Activated CD4-positive, alpha-beta T cell treated with anti-CD3 and anti-CD28 coated beads for 4 hours (primary cell): ENCODE results near the gene TMEM82.

Source experiments
- DNase-seq, 2 donors: peaks; one replicate each; pipeline ENCODE4 v3.0.0-alpha.2; 2020

The TMEM82 gene

DNA sequence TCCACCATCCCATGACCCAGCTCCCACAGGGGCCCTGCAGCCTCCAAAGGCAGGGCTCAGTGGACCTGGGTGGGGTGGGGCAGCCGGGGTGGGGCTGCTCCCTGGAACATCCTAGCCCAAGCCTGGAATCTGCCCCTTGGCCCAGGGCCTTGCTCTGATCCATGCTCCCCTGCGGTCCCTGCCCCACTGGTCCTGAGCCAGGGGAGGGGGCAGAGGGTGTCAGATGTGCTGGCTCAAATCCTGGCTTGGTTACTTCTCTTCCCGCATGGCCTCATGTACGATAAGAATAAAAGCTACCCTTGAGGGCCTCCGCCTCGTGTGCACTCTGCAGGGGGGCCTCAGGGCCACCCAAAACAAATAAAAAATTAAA is 5.4 kb upstream of the TMEM82 start:
- DNase-seq: no peak

GRCh38 chr1:15737324-15738319 is 4.7 kb upstream of the TMEM82 start:
- no peak for DNase-seq

DNA sequence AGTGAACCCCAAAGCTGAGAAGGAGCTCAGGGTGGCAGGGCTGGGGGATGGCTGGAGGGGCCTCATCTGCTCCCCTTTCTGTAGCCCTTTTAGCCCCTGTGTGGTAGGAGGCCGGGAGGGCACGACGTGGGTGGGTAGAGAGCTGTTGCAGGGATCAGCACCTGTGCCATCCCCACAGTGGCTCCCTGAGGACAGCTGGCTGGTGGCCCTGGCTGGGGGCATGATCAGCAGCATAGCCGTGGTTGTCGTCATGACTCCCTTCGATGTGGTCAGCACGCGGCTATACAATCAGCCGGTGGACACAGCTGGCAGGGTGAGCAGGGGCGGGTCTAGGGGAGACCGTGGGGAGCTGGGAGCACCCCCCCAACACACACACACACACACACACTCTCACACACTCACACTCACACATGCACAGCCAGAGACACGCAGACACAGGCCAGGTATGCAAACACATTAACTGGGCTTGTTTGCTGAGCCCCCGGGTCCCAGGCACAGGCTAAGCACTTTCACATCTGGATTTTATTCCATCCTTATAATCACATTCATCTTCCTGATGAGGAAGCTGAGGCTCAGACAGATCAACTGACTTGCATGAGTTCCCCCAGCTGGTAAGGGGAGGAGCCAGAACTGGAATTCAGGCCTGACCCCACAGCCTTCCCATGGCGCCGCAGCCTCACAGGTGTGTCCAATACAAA is 3.7 kb upstream of the TMEM82 start:
- DNase-seq: no peak

DNA sequence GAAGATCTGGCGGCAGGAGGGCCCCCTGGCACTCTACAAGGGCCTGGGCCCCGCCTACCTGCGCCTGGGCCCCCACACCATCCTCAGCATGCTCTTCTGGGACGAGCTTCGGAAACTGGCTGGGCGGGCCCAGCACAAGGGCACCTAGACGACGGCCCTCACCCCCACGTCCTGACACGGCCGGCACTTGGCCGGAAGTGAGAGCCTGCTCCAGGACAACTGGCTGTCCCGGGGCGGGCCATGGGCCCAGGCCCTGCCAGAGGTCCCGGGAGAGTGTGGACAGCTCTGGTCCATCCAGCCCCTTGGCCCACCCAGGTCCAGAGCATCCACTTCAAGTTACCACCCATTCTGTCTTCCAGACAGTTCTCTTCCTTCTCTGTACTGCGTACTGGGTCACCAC is 3.0 kb upstream of the TMEM82 start:
- DNase-seq: no peak

DNA sequence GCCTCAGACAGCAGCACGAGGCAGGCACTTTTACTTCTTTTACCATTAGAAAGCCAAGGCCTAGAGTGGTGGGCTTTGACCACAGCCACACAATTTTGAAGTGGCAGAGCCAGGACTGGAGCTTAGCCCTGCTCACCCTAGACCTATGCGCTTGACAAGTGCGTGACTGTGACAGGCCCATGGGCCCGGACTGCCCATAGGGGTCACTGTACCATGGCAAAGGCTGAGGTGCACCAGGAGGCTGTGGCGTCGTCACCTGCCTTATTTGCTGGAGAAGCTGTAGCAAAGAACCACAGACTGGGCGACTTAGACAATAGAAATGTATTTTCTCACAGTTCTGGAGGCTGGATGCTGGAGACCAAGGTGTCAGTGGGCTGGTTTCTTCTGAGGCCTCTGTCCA is 2.6 kb upstream of the TMEM82 start:
- DNase-seq: no peak

- peak; percentile 57 to 62 for DNase-seq
These were observed 1.1 kb upstream of the TMEM82 start for GRCh38 chr1:15740924-15741850.

- DNase-seq: no peak
These were observed 1.9 kb downstream of the TMEM82 start for GRCh38 chr1:15744122-15744679.

DNA sequence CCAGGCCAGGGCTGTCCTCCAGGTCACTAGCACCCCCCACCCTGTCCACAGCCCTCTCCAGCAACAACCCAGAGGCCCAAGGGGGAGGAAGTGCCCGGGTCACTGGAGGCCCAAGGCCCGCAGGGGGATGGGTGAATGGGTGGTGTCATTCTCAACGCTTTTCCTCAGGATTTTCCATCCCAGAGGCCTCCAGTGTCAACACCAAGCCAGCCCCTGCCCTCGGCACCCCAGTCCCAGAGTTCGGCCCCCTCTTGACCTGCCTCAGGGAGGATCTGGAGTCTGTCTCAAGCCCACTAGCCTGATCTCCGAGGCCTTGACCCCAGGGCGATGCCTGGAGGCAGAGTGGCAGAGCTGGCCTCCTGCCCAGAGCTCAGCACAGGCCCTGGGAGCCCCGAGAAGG is 5.1 kb downstream of the TMEM82 start:
- no peak for DNase-seq

DNA sequence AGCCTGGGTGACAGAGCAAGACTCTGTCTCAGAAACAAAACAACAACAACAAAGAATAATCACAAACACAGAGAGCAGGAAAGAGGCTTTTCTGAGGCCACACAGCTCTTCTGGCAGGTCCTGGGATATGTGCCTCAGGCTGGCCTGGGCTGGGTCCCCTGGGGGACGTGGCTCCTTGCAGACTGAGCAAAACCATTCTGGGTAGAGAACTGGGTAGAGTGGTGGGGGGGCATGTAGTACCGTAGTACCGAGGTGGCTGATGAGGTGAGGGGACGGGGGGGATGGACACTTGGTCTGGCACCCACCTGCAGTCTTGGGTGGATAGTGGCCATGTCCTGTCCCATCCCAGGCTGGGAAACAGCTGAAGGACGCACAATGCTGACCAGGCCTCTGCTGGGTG is 6.0 kb downstream of the TMEM82 start:
- DNase-seq: no peak

DNA sequence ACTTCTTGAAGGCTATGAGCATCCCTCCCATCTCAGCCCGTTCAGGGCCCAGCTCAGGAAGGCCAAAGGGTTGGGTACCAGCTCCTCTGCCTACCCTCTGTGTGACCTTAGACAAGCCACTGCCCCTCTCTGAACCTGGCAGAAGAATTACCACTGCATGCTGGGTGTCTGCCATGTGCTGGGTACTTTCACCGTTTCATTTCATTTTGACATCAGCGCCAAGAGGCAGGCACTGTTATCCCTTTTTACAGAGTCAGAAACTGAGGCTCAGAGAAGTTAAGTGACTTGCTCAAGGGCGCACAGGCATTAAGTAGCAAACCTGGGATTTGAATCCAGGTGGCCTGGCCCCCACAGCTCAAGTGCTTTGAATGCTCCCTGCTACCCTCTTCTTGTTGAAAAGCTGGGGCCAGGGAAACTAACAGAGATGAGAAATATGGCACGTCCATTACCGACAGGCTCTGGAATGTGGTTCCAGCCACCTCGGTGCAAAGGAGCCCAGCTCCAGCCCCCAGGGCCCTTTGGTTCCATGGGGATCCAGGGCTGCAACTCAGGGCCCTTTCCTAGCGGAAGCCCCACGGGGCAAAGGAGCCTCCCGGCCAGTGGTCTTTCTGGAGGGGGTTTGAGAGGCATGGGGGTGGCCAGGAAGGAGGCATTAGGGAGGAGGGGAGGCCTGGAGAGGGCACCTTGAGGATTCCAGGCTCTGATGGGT is 6.5 kb downstream of the TMEM82 start:
- no peak for DNase-seq

GRCh38 chr1:15749399-15750291 is 7.3 kb downstream of the TMEM82 start:
- DNase-seq: no peak

DNA sequence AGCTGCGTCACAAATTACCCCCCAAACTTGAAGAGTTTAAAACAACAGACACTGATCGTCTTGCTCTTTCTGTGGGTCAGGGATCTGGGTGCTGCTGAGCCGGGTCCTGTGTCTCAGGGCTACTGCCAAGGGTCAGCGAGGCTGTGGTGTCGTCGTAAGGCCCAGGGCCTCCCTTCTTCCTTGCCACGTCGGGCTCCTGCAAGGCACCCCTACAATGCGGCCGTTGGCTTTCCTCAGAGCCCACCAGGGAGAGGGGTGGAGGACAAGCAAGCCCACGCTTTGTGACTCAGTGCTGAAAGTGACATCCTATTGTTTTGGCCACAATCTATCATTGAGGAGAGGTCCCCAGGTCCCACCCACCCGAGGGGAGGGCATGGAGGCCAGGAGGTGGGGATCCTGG is 8.6 kb downstream of the TMEM82 start:
- no peak for DNase-seq

GRCh38 chr1:15751717-15752116 is 9.4 kb downstream of the TMEM82 start:
- no peak for DNase-seq

GRCh38 chr1:15753776-15754175 is 11.5 kb downstream of the TMEM82 start:
- no peak for DNase-seq

DNA sequence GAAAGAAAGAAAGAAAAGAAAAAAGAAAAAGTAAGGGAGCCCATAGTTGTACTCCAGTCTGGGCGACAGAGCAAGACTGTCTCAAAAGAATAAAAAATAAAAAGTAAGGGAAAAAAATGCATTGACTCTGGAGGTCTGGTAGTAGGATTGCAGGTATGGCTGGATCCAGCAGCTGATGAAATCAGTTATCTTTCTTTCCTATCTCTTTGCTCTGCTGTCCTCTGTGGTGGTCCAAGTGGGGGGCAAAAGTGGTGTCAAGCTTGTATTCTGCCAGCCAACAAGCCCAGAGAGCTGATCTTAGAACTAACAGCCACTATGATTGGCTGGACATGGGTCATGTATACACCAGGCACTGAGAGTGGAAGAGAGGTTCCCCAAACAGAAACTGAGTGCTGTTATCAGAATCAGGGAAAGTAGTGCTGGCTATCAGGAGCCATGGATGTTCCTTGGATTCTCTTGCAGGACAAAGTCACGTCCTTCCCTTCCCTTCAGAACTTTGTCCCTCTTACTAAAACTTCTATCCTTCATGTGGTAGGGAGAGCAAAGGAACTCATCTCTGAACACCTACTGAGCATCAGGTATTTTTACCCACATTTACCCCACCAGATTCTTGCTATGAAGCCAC is 12.8 kb downstream of the TMEM82 start:
- no peak for DNase-seq

DNA sequence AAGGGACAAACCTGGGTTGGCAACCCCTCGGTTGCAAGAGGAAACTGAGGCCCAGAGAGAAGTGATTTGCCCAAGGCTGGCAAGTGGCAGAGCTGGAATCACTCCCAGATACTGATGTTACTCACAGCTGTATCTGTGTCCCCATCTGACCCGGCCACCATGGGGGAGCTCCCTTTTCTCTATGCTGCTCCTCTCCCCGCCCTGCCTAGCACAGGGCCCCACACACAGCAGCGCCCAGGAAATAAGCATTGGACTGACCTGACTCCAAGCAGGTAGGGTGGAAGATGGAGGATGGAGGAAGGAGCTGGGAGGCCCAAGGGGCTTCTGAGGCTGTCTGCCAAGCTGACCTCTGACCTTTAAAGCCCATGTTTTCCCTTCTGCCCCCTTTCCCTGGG is 13.3 kb downstream of the TMEM82 start:
- no peak for DNase-seq

DNA sequence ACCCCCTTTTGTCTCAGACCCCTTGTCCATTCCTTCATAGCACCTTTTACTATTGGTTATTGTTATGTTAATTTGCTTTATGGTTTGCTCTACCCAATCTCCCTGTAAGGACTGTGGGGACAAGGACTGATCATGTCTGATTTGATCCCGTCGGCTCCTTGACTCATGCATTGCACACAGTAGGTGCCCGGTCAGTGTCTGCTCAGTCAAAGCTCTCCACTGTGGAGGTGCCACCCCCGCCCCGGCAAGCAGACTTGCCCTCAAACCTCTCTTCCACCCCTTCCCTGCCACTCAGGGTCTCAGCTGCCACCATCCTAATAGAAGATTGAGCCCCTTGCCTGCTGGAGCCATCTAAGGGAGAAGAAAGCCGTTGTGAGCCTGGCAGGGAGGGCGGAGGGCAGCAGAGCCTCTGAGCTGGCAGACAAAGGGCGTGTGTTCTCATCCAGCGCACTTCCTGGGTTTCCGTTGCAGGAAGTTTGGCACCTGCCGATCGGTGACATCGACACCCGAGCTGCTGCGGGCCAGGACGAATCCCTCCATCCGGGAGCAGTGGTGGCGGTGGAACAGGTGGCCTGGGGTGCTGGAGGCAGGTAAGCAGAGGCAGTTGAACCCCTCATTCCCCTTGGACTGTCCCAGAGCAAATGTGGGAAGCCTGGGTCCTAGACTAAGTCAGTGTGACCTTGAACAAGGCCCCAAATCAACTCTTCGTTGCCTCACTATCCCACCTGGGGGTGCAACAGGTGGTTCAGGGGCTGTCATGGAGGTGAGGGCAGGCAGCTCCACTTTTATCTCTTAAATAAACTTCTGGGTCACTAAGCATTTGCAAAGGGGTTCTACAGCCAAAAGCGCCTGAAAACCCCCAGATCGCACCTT is 14.1 kb downstream of the TMEM82 start:
- no peak for DNase-seq

DNA sequence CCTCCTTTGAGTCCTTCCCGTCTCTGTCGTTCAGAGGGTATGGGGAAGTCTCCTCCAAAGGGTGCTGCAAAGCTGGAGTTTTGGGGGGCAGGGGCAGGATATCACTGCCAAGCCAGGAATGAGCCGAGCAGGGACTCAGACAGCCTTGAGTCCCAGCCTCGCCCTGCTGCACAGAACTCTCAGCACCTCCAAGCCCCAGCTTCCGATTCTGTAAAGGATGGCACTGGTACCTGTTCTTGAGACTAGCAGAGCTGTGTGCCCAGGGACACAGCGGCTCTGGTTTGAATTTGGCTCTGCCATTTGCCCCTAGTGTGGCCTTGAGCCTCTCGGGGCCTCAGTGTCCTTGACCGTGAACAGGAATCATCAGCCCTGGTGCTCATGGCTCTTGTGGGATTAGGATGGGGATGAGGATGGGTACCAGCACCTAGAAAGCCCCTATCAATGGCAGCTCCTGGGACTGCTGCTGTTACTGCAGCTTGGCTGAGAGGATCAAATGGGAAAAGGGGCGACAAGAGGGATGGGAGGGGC is 14.8 kb downstream of the TMEM82 start:
- no peak for DNase-seq
